Posterior cingulate gyrus (tissue), 11 donors: ENCODE data around the gene FARSB.
"Not testable (repeated sequence)": the region's sequence is repeated elsewhere in the genome, so short reads cannot be mapped to it uniquely, and the experiment has no call there.

Experiments used
- DNase-seq, 10 donors: peaks; one replicate each; pipeline versions ENCODE4 v3.0.0 to v3.0.0-alpha.2; 2020 to 2021; ENCODE audit warnings: mixed read lengths in 3 of 10
- intact Hi-C: fragments of 100-400 bp; cut with DNase I; formaldehyde crosslinking; loops from one replicate; pipeline ENCODE4 v1.15.1; 2023

Gene FARSB

DNA sequence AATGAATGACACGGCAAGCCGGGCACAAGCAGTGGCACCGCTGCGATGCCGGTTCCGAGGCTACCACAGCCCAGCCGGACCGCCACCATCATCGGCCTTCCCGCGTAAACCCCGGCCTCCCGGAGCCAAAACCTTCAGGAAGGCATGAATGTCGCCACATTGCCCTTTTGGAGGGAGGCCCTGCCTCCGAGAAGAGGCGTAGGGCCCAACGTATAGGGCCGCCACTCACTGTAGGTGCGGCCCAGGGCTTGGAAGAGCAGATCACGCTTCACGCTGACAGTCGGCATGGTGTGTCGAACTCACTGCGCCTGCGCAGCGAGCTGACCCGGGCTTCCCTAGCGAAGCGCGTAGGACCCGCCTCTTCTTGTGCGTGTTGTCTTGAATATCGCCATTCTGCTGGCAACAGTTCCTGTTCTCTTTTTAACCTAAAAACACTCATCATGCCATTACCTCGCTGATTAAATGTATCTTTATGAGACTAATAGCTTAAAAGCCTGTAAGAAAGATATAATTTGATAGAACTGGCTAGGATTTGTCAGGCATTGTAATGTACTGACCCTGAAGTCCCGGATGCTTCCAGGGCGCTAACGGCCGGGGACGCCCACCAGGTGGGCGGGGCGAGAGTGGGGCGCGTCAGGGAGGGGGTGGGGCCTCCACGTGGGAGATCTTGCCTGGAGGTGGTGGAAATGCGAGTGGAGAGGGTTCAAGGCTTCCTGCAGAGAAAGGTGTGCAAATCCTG is at the start of gene FARSB:
Gene FARSB, minus strand, starts transcription at position 306 of the 739 bp plus-strand sequence. Its CDS starts 19 bp downstream, at position 287.
- peak; percentile 88 to 99 (median 95) for DNase-seq
- intact Hi-C loops = no loop called here

DNA sequence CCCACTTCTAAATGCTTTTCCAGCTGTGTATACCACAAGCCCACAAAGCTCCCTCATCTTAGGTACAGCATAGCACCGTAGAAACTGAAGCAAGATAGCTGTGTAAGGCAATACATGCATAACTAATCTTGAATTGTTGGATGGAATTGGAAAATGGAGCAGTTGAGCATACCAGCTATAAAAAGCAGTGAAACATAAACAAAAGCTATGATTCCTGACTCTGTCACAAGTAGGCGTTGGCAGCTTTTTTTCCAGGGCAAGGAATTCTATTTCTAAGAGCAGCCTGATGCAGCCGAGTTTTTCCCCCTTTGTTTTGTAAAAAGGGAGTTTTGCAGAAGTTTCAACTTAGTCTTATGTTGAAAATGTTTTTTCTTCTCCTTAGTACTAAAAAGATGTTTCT is 48.0 kb upstream of the FARSB start:
- DNase-seq = no peak
- intact Hi-C loops = loop anchor here (10.0 kb wide), 1 partner anchor 101 kb away; no protein-coding TSS in a partner anchor

DNA sequence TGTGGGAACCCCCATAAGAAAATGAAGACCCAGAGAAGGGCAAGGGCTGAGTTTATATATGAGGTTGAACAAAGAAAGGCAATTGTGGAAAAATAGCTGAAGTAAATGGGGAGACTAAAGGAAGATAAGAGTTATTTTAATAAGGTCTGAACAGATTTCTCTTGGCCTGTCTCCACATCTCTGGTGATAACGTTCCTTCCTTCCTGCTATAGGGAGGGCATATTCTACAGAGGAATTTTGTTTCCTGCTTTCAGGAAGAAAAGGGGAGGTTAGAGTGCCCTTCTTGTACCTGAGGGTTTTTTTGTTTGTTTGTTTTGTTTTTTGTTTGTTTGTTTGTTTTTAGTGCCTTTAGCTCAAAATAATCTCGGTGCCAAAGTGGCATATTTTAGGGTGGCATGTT is 47.2 kb upstream of the FARSB start:
- no peak for DNase-seq
- intact Hi-C loops = loop anchor here (10.0 kb wide), 1 partner anchor 102 kb away; no protein-coding TSS in a partner anchor

GRCh38 chr2:222701721-222702131 is 45.8 kb upstream of the FARSB start:
- intact Hi-C loops = loop anchor here (10.0 kb wide), 1 partner anchor 103 kb away; no protein-coding TSS in a partner anchor
- DNase-seq = no peak

- no peak for DNase-seq
- intact Hi-C loops = loop anchor here (10.0 kb wide), 1 partner anchor 104 kb away; no protein-coding TSS in a partner anchor
These were observed 45.3 kb upstream of the FARSB start for GRCh38 chr2:222701233-222701632.

- no peak for DNase-seq
These were observed 42.4 kb upstream of the FARSB start for GRCh38 chr2:222698276-222698675.

GRCh38 chr2:222693837-222694236 is 37.9 kb upstream of the FARSB start:
- DNase-seq = no peak
- intact Hi-C loops = loop anchor here (5.0 kb wide), 1 partner anchor 1103 kb away; no protein-coding TSS in a partner anchor

More at GRCh38 chr2:222698276-222698675, 42.4 kb upstream of the FARSB start:
- intact Hi-C loops = no loop called here

DNA sequence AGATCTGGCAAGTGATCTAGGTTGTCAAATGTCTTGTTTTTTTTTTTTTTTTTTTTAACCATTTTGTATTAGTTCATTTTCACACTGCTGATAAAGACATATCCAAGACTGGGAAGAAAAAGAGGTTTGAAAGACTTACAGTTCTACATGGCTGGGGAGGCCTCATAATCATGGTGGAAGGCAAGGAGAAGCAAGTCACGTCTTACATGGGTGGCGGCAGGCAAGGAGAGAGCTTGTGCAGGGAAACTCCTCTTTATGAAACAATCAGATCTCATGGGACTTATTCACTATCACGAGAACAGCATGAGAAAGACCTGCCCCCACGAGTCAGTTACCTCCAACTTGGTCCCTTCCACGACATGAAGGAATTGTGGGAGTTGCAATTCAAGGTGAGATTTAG is 37.5 kb upstream of the FARSB start:
- DNase-seq = not testable (repeated sequence)
- intact Hi-C loops = loop anchor here (5.0 kb wide), 1 partner anchor 1104 kb away; no protein-coding TSS in a partner anchor

- intact Hi-C loops = loop anchor here (5.0 kb wide), 1 partner anchor 1107 kb away; no protein-coding TSS in a partner anchor
- DNase-seq = peak; percentile 28 to 94 (median 73)
These were observed 34.8 kb upstream of the FARSB start for GRCh38 chr2:222690564-222691200.

DNA sequence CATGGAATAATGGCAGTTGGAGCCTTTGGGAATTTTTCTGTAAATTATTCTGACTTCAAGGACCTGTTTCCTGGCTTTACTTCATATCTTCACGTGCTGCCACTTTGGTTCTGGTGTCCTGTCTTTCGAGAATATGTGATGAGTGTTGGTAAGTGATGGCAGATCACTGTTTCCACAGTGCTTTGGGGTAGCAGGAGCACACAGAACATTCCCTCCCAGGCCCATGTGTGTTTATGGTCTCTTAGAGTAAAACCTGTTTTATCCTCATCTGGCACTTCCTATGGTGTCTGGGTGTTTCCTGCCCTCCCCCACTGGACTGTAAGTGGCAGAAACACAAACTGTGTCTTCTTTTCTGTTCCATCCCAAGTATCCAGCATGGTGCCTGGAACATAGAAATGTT is 33.4 kb upstream of the FARSB start:
- no peak for DNase-seq
- intact Hi-C loops = no loop called here

- DNase-seq = no peak
- intact Hi-C loops = no loop called here
These were observed 33.0 kb upstream of the FARSB start for GRCh38 chr2:222688917-222689316.

DNA sequence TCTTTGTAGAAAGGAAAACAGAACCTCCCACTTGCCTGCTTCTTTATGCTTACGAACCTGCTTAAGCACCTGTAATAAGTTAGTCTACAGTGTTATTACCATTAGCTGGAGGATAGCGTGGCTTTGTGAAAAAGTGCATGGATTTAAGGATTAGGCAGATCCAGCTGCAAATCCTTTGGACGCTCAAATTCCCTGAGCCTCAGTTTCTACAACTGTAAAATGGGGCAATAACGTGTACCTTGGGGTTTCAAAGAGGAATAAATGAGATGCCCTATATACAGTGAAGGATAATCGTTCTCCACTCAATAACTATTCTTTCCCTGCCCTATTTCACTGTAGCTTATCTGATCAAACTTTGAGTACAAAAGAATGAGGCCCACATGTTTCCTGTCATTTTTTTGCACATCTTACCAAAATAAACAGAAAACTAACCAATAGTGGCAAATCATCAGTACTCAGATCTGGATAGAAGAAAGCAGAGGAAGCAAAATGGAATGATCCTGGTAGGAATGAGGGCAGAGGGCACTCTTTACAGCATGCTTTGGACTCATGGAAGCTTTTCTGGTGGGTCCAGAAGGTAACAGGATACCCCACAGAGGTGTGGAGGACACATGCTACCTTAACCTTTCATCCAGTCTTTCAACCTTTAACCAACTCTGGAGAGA is 30.3 kb upstream of the FARSB start:
- intact Hi-C loops = no loop called here
- no peak for DNase-seq

DNA sequence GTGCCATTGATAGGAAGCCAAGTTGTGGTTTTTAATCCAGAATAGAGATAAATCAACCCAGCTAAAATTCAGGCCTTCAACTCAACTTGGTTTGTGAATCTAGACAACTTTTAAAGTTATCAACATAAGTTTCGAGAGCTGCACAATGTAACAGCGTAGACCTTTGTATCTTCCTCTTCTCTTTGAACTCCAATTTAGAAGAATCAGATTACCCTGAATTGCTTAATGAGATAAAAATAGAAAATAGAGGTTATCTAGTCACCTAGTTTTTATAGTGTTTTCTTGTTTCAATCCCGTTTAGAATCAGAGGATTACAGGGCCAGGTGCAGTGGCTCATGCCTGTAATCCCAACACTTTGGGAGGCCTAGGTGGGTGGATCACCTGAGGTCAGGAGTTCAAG is 27.9 kb upstream of the FARSB start:
- intact Hi-C loops = no loop called here
- DNase-seq = no peak

GRCh38 chr2:222677981-222678380 is 22.1 kb upstream of the FARSB start:
- no peak for DNase-seq
- intact Hi-C loops = no loop called here

DNA sequence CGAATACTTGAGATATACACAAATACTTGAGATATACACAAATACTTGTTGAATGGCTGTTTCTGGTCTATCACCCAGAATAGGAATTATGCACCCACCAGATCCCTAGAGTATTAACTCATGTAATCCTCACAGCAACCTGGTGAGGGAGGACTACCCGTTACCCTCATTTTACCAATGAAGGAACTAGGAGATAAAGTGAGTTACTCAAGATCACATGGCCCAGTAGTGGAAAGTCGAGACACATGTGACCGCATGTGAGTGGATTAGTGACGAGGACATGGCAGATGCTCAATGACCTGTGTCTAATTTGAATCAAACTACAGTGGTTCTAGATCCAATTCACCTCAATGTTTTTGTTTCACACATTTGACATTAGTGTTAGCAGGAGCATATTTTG is 18.0 kb upstream of the FARSB start:
- no peak for DNase-seq
- intact Hi-C loops = no loop called here

GRCh38 chr2:222673273-222673672 is 17.4 kb upstream of the FARSB start:
- intact Hi-C loops = no loop called here
- DNase-seq = no peak

GRCh38 chr2:222672068-222672401 is 16.1 kb upstream of the FARSB start:
- DNase-seq = no peak
- intact Hi-C loops = no loop called here

DNA sequence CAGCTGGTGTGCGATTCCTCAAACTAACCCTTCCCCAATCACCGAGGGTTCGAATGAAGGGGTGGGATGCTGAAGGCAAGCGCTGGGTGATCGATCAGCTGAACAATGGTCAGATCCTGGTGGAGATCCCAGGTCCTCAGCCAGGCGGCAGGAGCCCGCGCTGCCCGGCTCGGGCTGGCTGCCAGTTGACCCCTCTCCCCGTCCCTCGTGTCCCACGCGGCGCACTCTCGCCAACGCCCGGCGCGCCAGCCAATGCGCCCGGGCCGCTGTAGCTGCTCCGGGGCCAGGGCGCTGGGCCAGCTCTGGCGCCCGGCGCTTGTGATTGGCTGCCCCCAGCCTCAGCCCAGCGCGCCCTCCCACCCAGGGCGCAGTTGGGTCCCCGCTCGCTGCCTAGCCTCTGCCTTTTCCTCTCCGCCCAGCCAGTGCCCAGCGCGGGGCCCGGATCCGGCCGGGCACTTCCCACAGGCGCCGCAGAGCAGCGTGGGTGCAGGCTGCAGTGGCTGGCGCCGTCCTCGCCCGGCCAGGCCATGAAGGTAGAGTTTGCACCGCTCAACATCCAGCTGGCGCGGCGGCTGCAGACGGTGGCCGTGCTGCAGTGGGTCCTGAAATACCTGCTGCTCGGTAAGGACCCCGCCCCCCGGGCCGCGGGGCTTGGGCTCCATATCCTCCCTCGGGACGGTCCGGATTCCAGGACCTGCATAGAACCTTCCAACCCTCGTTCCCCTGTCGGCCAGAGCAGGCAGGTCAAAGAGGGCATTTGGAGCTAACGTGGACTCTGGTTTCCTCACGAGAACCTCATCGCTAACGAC is 15.6 kb upstream of the FARSB start, which contains the start of gene MOGAT1:
Gene MOGAT1, plus strand, starts transcription at position 400 of the 809 bp plus-strand sequence. Its CDS starts 128 bp downstream, at position 528.
- DNase-seq = peak; percentile 17 to 89 (median 36)
- intact Hi-C loops = no loop called here

DNA sequence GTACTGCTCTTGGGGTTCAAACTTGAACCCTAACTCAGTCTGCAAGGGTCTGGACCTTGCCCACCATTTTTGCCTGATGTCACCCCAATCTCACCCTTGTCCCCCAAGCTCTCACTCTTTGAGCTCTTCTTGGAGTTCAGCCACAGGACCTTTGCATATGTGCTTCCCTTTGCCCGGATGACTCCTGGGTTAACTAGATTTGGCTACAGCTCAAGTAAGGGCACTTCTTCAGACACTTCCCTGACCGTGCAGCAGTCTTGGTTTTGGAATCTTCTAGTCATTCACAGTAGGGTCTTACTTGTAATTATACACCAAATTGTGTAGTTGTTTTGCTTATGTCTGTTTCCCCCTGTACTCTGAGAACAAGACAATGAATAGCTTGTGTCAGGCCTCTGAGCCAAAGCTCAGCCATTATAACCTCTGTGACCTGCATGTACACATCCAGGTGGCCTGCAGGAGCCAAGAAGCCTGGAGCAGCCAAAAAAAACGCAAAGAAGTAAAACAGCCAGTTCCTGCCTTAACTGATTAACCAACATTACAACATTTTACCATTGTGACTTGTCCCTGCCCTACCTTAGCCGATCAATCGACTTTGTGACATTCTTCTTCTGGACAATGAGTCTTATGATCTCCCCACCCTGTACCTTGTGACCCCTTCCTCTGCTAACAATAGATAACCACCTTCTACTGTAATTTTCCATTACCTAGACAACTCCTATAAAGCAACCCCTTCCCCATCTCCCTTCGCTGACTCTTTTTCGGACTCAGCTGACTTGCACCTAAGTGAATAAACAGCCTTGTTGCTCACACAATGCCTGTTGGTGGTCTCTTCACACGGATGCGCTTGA is 14.5 kb upstream of the FARSB start:
- intact Hi-C loops = no loop called here

More for the DNA sequence above, 14.5 kb upstream of the FARSB start:
- no peak for DNase-seq
